ENCODE results near the gene SPART.

The SPART gene

DNA sequence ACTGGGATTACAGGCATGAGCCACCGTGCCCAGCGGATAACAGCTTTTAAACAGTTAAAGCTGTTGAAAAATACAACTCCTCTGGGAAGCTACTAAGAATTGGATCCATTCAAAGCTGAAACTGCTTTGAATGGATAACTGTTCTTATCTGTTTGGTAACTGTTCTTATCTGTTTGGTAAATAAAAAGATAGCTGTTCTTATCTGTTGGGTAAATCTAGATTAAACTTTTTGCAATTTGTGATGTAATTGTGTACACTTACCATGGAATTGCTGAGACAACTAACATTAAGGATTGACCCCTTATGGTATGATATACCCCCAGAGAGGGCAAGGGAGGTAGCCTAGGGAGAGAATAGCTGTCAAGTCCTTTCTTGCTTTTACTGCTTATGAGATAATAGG is 27.9 kb upstream of the SPART start:
- Histone ChIP-seq H3K27ac (no peak overlapping the region), H3K9me3 (no peaks in the 10 kb centered on the region), H3K36me3 (no peaks in the 10 kb centered on the region), H3K4me1 (ENCODE audit: control insufficient read depth in 1 of 2, insufficient read depth in 1 of 2, low read depth in 1 of 2, low read length in 1 of 2) (no peaks in the 10 kb centered on the region), H3K4me3 (ENCODE audit: low read depth in 1 of 2, low read length in 1 of 2) (no peak overlapping the region), H3K27me3 (no peaks in the 10 kb centered on the region)
- TF ChIP-seq, protein P1, sequence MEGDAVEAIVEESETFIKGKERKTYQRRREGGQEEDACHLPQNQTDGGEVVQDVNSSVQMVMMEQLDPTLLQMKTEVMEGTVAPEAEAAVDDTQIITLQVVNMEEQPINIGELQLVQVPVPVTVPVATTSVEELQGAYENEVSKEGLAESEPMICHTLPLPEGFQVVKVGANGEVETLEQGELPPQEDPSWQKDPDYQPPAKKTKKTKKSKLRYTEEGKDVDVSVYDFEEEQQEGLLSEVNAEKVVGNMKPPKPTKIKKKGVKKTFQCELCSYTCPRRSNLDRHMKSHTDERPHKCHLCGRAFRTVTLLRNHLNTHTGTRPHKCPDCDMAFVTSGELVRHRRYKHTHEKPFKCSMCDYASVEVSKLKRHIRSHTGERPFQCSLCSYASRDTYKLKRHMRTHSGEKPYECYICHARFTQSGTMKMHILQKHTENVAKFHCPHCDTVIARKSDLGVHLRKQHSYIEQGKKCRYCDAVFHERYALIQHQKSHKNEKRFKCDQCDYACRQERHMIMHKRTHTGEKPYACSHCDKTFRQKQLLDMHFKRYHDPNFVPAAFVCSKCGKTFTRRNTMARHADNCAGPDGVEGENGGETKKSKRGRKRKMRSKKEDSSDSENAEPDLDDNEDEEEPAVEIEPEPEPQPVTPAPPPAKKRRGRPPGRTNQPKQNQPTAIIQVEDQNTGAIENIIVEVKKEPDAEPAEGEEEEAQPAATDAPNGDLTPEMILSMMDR (IDR thresholded peaks at IDR 0.05) = no peak

DNA sequence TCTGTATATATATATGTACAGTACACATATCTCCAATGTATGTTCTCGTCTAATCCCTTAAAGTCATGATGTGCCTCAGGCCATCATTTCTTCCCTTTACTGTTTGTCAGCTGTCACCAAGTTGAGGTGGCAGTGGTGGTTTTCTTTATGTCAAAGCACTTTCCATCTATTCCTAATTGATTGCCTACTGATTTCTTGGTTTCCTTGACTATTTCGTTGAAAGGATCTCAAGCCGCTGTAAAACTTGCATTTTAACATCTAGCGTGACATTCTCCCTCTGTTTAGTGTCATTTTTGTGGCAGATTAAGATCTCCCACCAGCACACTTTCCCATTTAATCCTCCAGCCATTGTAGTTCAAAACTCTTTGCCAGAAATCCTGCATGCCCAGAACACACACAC is 25.0 kb upstream of the SPART start:
- Histone ChIP-seq H3K27me3 (no peaks in the 10 kb centered on the region), H3K36me3 (no peaks in the 10 kb centered on the region), H3K9me3 (no peaks in the 10 kb centered on the region), H3K4me3 (ENCODE audit: low read depth in 1 of 2, low read length in 1 of 2) (no peak overlapping the region), H3K4me1 (ENCODE audit: control insufficient read depth in 1 of 2, insufficient read depth in 1 of 2, low read depth in 1 of 2, low read length in 1 of 2) (no peaks in the 10 kb centered on the region), H3K27ac (no peak overlapping the region)
- TF ChIP-seq, protein P1 (IDR thresholded peaks at IDR 0.05) = no peak

GRCh38 chr13:36370108-36370429 is 23.9 kb upstream of the SPART start:
- Histone ChIP-seq H3K4me1 (ENCODE audit: control insufficient read depth in 1 of 2, insufficient read depth in 1 of 2, low read depth in 1 of 2, low read length in 1 of 2) (no peaks in the 10 kb centered on the region), H3K36me3 (no peaks in the 10 kb centered on the region), H3K4me3 (ENCODE audit: low read depth in 1 of 2, low read length in 1 of 2) (no peak overlapping the region), H3K9me3 (no peaks in the 10 kb centered on the region), H3K27ac (no peak overlapping the region), H3K27me3 (no peaks in the 10 kb centered on the region)
- TF ChIP-seq, protein P1 (IDR thresholded peaks at IDR 0.05) = no peak

GRCh38 chr13:36369268-36370107 is 23.3 kb upstream of the SPART start:
- H3K9me3 ChIP-seq = no peaks in the 10 kb centered on the region
- TF ChIP-seq, protein P1 (IDR thresholded peaks at IDR 0.05) = no peak
- no peak overlapping the region for H3K27ac ChIP-seq
- no peaks in the 10 kb centered on the region for H3K36me3 ChIP-seq
- no peaks in the 10 kb centered on the region for H3K4me1 ChIP-seq (ENCODE audit: control insufficient read depth in 1 of 2, insufficient read depth in 1 of 2, low read depth in 1 of 2, low read length in 1 of 2)
- H3K4me3 ChIP-seq (ENCODE audit: low read depth in 1 of 2, low read length in 1 of 2) = no peak overlapping the region
- H3K27me3 ChIP-seq = no peaks in the 10 kb centered on the region

DNA sequence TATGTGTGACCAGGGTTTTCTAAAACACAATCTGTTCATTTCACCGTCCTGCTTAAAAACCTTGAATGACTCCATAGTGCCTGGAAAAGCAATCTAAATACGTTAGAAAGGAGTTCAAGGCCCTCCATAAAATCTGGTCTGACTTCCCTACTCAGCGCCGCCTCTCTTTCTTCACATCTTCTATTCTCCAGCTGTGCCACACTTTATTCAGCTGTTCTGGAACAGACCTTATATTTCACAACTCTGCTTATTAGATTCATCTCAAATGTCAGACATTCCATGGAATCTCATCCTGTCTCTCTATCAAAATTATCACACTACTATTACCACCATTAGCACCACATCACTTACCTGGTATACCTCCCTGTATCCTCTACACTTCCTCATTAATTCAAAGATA is 19.8 kb upstream of the SPART start:
- Histone ChIP-seq H3K9me3 (no peaks in the 10 kb centered on the region), H3K27me3 (no peaks in the 10 kb centered on the region), H3K27ac (no peak overlapping the region), H3K4me3 (ENCODE audit: low read depth in 1 of 2, low read length in 1 of 2) (no peak overlapping the region), H3K36me3 (no peaks in the 10 kb centered on the region), H3K4me1 (ENCODE audit: control insufficient read depth in 1 of 2, insufficient read depth in 1 of 2, low read depth in 1 of 2, low read length in 1 of 2) (peaks cover 0 to 5% of the 10 kb centered on the region in 2 experiments)
- TF ChIP-seq, protein P1 (IDR thresholded peaks at IDR 0.05) = no peak
